Astrocyte of the hippocampus (primary cell): ENCODE results near the gene INTS1.
"Not testable (repeated sequence)": the region's sequence is repeated elsewhere in the genome, so short reads cannot be mapped to it uniquely, and the experiment has no call there.

Experiments
- DNase-seq: peaks from one replicate; pipeline ENCODE4 v3.0.0; 2011; ENCODE audit warnings: low read depth, low spot score

Gene INTS1

GRCh38 chr7:1531979-1532455 is 27.8 kb upstream of the INTS1 start:
- no peak for DNase-seq

GRCh38 chr7:1531263-1531978 is 27.2 kb upstream of the INTS1 start:
- peak; percentile 58 for DNase-seq

- no peak for DNase-seq
These were observed 26.7 kb upstream of the INTS1 start for GRCh38 chr7:1530946-1531262.

DNA sequence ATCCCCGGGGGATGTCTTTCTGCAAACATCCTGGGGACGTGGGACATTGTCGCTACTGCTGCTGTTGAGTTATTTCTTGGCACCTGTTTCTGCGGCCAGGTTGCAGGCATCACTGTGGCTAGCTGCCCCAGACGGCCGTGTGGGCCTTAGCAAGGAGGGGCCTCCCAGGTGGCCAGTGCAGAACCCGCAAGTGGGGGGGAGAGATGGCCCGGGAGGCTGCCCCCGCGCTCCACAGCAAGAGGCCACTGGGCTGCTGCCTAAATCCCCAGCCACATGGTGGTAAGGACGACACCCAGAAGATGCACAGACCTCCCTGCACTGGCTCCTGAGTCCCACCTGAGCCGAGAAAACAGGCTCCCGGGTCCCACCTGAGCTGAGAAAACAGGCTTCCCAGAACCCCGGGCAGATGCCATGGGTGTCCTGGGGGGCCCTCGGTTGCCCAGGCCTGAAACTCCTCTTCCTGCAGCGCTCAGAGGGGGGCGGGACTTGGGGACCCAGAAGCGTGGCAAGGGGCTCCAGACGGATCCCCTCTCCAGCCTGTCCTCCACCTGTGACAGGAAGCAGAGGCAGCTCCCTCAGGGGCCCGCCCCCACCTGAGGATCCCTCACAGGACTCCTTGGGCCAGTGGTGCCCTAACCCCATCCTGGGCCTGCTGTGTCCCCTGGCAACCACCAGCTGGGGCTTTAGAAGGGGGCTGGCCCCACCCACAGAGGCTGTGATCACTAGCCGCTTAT is 25.4 kb upstream of the INTS1 start:
- no peak for DNase-seq

GRCh38 chr7:1526271-1526754 is 22.1 kb upstream of the INTS1 start:
- no peak for DNase-seq

GRCh38 chr7:1525409-1525808 is 21.2 kb upstream of the INTS1 start:
- no peak for DNase-seq

DNA sequence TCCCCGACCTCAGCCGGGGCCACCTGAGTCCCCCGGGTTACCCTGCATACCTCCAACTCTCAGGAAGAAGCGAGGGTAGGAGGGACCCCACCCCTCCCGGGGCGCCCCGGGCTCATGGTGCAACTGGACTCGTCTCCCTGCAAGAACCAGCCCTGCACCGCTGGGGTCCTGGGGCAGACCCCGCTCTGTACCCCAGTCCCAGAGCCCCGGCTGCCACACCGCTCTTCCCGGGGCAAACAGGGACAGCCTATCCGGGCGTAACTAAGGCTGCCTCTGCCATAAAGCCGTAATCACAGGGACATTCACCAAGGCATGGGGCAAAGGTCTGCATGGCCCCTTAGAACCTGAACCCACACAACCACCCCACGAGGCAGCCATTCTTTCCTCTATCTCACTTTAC is 19.7 kb upstream of the INTS1 start:
- no peak for DNase-seq

DNA sequence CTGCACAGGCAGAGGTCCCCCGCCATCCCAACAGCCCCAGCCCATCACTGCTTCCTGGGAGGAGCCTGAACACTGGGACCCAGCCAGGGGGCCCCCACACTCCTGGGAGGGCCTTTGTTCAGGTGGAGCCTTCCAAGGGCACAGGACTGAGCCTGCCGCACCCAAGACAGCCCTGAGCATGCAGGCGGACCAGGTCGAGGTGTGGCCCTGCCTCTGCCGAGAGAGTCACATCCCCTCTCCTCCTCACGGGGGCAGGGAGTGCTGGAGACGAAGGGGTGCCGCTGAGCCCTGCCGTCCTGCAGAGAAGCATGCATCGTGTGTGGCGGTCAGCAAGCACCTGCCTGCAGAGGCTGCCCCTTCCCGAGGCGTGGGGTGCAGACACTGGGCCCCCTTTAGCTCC is 19.0 kb upstream of the INTS1 start:
- no peak for DNase-seq

DNA sequence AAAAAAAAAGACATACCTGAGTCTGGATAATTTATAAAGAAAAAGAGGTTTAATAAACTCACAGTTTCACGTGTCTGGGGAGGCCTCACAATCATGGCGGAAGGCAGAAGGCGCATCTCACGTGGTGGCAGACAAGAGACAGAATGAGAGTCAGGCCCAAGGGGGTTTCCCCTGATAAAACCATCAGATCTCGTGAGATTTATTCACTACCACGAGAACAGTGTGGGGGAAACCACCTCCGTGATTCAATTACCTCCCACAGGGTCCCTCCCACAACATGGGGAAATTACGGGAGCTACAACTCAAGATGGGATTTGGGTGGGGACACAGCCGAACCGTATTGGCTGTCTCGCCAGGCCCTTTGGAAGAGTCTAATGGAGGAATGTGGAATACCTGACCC is 17.3 kb upstream of the INTS1 start:
- no peak for DNase-seq

GRCh38 chr7:1520539-1521234 is 16.5 kb upstream of the INTS1 start:
- DNase-seq: peak; percentile 92

- not testable (repeated sequence) for DNase-seq
These were observed 15.2 kb upstream of the INTS1 start for GRCh38 chr7:1519322-1519922.

DNA sequence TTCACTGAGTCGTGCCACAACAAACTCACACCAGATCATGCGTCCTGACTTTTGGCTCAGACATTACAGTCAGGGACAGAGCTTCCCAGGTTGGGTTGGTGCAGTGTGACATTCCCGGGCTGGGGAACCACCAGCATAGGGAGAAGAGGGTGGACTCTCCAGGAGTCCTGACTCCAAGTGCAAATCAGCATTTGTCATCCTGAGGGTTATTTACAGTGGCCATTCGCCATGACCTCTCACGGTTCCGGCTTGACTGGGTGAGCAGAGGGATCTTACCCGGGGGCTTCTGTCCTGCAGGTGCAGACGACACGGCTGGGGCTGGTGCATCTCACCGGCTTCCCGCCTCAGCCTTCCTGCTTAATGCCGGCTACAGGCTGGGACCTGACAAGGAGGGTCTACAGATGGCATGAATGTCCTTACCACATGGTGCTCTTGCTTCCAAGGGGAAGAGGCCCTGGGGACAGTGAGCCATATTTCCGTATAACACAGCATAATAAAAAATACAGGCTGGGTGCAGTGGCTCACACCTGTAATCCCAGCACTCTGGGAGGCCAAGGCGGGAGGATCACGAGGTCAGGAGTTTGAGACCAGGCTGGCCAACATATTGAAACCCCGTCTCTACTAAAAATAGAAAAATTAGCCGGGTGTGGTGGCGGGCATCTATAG is 12.5 kb upstream of the INTS1 start:
- DNase-seq: no peak

DNA sequence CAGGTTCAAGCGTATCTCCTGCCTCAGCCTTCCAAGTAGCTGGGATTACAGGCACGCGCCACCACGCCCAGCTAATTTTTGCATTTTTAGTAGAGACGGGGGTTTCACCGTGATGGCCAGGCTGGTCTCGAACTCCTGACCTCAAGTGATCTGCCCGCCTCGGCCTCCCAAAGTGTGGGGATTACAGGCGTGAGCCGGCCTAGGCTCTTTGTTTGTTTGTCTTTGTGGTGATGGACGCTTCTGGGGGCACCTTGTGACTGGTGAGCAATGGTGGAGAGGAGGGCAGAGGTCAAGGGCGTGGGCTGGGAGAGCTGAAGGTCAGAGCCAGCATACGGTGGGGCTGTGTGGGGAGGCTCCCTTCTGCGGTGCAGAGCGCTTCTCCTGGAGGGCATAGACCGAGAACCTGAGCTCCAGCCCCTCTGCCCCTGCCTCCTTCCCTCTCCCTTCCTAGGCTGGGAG is 11.3 kb upstream of the INTS1 start:
- not testable (repeated sequence) for DNase-seq

- no peak for DNase-seq
These were observed 10.8 kb upstream of the INTS1 start for GRCh38 chr7:1514995-1515401.

GRCh38 chr7:1514407-1514806 is 10.2 kb upstream of the INTS1 start:
- DNase-seq: no peak

DNA sequence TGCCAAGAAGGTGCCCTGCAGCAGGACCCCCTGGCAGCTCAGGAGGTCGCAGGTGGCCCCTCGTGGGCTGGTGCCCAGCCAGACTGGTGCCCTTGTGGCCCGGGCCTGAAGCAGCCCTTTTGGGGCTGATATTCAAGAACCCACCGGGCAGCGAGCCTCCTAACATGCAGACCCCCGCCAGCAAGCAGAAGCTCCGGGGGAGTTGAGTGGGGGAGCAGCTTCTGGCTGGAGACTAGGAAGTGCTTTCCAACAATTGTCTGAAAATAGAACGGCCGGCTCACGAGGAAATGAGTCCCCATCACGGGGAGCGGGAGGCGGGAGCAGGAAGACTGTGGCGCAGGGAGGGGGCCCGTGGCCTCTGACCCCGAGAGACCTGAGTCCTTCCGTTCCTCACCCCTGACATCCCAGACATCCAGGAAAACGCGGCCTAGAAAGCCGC is 9.5 kb upstream of the INTS1 start:
- DNase-seq: no peak

DNA sequence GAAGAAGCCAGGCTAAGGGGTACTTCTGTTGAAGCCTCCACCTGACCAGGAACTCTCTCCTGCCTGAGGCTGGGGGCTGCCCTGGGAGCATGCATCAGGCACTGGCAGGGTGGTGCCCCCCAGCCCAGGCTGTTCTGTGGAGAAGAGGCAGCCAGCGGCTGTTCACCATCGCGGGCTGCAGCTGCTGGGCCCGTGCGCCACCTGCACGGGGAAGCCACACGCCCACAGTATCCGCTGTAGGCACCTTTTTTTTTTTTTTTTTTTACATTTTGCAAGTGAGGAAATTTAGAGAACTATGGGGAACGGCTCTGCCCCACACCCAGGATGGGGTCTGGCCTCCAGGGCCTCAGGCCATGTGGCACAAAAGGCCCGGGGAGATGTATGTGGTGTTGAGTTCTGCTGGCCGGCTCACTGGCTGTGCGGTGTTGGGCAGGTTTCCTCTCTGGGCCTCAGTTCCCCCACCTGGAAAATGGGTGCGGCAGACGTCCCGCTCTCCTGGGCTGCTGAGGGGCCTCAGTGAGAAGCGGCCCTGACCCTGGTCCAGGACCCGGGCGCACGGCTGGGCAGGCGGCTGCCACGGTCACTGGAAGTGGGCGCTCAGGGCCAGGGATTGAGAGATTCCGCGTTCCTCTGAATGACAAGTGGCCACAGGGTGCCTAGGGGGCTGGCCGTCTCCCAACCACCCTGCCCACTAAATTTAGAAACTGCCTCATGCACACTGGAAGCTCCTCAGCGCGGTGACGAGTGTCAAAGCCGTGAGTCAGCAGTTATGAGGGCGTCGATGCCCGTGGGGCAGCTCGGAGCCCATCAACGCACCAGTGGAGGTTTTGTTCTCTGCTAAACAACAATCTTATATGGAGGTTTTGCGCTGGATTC is 8.8 kb upstream of the INTS1 start:
- DNase-seq: peak; percentile 93

- no peak for DNase-seq
These were observed 7.5 kb upstream of the INTS1 start for GRCh38 chr7:1511444-1512422.

- DNase-seq: no peak
These were observed 6.6 kb upstream of the INTS1 start for GRCh38 chr7:1510780-1511154.
